Caco-2 (cell line): Measurements from ENCODE around the gene RPLP2. TPM values are rescaled to one million over a fixed set of nuclear protein-coding genes. Genes with fewer than 3 reads are reported as not detected.

Experiments
- BruUV-seq: library from RNA; stranded (reverse); fragments of 400-500 nt; replicated peaks from 2 replicates; lab custom pipeline; 2021; lab: Mats Ljungman, UMichigan
- CTCF ChIA-PET: fragments of 300-600 bp; sonication (Branson Sonifier 250); formaldehyde crosslinking; loops from one replicate; lab custom pipeline; 2022; ENCODE audit warnings: antibody characterized with exemption; lab: Charles Lee
- POLR2A ChIA-PET: fragments of 300-600 bp; sonication (Branson Sonifier 250); formaldehyde crosslinking; loops from one replicate; lab custom pipeline; 2022; ENCODE audit warnings: antibody characterized with exemption; lab: Charles Lee
- DNase-seq, 2 experiments: peaks; one replicate each; pipeline versions ENCODE4 v3.0.0 to v3.0.0-alpha.2; 2020 to 2022
- H3K27me3 ChIP-seq: replicated peaks from 2 replicates; pipeline ENCODE4 v1.6.0; 2011; ENCODE audit warnings: low read length; ENCODE audit not compliant: control insufficient read depth, insufficient read depth
- H3K36me3 ChIP-seq: 2 replicates; pipeline ENCODE4 v1.5.1; 2011; ENCODE audit warnings: low read length; ENCODE audit not compliant: control insufficient read depth, insufficient read depth
- H3K4me1 ChIP-seq: fragments of 250-450 bp; sonication (Bioruptor Pico); 2 replicates; pipeline ENCODE4 v1.5.1; 2020; ENCODE audit warnings: mild to moderate bottlenecking
- H3K4me3 ChIP-seq: 2 replicates; pipeline ENCODE4 v1.5.1; 2011; ENCODE audit warnings: low read depth, mild to moderate bottlenecking, control low read depth, low read length
- H3K9me3 ChIP-seq: fragments of 250-450 bp; sonication (Bioruptor Pico); 2 replicates; pipeline ENCODE4 v1.5.1; 2020; ENCODE audit warnings: mild to moderate bottlenecking, moderate library complexity
- H3K27ac Mint-ChIP-seq: one replicate; pipeline ENCODE4 v1.8.0; 2022; ENCODE audit warnings: mixed read lengths; ENCODE audit not compliant: unreplicated experiment
- H3K27me3 Mint-ChIP-seq: one replicate; pipeline ENCODE4 v1.8.0; 2022; ENCODE audit warnings: mixed read lengths; ENCODE audit not compliant: insufficient read depth, unreplicated experiment
- H3K36me3 Mint-ChIP-seq: one replicate; pipeline ENCODE4 v1.8.0; 2022; ENCODE audit warnings: mild to moderate bottlenecking, mixed read lengths; ENCODE audit not compliant: insufficient read depth, unreplicated experiment
- H3K4me1 Mint-ChIP-seq: one replicate; pipeline ENCODE4 v1.8.0; 2022; ENCODE audit warnings: low read depth, mixed read lengths; ENCODE audit not compliant: unreplicated experiment
- H3K4me3 Mint-ChIP-seq: one replicate; pipeline ENCODE4 v1.8.0; 2022; ENCODE audit warnings: mild to moderate bottlenecking, moderate library complexity, mixed read lengths; ENCODE audit not compliant: unreplicated experiment
- H3K9me3 Mint-ChIP-seq: one replicate; pipeline ENCODE4 v1.8.0; 2022; ENCODE audit warnings: mixed read lengths; ENCODE audit not compliant: unreplicated experiment
- CTCF ChIP-seq, 2 experiments: fragments of 200-600 bp in 1 of 2; IDR thresholded peaks; 1 replicate in 1 of 2; 2 replicates in 1 of 2; pipeline versions ENCODE4 v1.5.1 to v1.8.0; 2011 to 2022; ENCODE audit warnings: antibody characterized with exemption in 1 of 2, control low read depth in 1 of 2, inconsistent platforms in 1 of 2, low read depth in 1 of 2, low read length in 1 of 2, mild to moderate bottlenecking in 1 of 2, moderate library complexity in 1 of 2; ENCODE audit not compliant: insufficient read depth in 1 of 2, severe bottlenecking in 1 of 2, unreplicated experiment in 1 of 2
- intact Hi-C: fragments of 100-400 bp; cut with micrococcal nuclease; formaldehyde crosslinking; loops from one replicate; pipeline ENCODE4 v1.10.0; 2022; ENCODE audit not compliant: unreplicated experiment
- total RNA-seq: library from RNA; stranded (reverse); gene quantifications from 2 replicates; pipeline ENCODE4 v1.2.3, GENCODE V29; 2022

Gene RPLP2
- total RNA-seq, 1 experiment from 2014 or later: 2,622 TPM

GRCh38 chr11:802693-803466, 6.9 kb upstream of the RPLP2 start:
- no peaks in the 10 kb centered on the region for H3K36me3 ChIP-seq
- Mint-ChIP-seq H3K27ac (no peak overlapping the region), H3K9me3 (no peaks in the 10 kb centered on the region), H3K27me3 (no peaks in the 10 kb centered on the region), H3K36me3 (peaks cover 25% of the 10 kb centered on the region), H3K4me3 (peak overlapping the region; percentile 33), H3K4me1 (no peaks in the 10 kb centered on the region)
- TF ChIP-seq CTCF (IDR thresholded peaks at IDR 0.05; ENCODE audit: insufficient read depth in 1 of 2, low read depth in 1 of 2, low read length in 1 of 2, severe bottlenecking in 1 of 2, unreplicated experiment in 1 of 2): no peak
- no peak overlapping the region for H3K4me3 ChIP-seq
- no peaks in the 10 kb centered on the region for H3K27me3 ChIP-seq
- BruUV-seq: no TSS peak
- H3K9me3 ChIP-seq: no peaks in the 10 kb centered on the region
- intact Hi-C loops: no loop called here
- ChIA-PET CTCF (no interaction called here), POLR2A (no interaction called here)
- peaks cover 14% of the 10 kb centered on the region; the same call in 1 of the 2 replicates for H3K4me1 ChIP-seq
- DNase-seq: no peak

GRCh38 chr11:803467-803742, 6.4 kb upstream of the RPLP2 start:
- no peak overlapping the region for H3K4me3 ChIP-seq
- peaks cover 14% of the 10 kb centered on the region; the same call in 1 of the 2 replicates for H3K4me1 ChIP-seq
- no peak for DNase-seq
- H3K9me3 Mint-ChIP-seq: no peaks in the 10 kb centered on the region
- no peaks in the 10 kb centered on the region for H3K27me3 Mint-ChIP-seq
- no peak for TF ChIP-seq CTCF (IDR thresholded peaks at IDR 0.05; ENCODE audit: insufficient read depth in 1 of 2, low read depth in 1 of 2, low read length in 1 of 2, severe bottlenecking in 1 of 2, unreplicated experiment in 1 of 2)
- POLR2A ChIA-PET: no interaction called here
- H3K27ac Mint-ChIP-seq: no peak overlapping the region
- H3K4me1 Mint-ChIP-seq: no peaks in the 10 kb centered on the region
- no peaks in the 10 kb centered on the region for H3K36me3 ChIP-seq
- intact Hi-C loops: no loop called here
- BruUV-seq: no TSS peak
- peaks cover 25% of the 10 kb centered on the region for H3K36me3 Mint-ChIP-seq
- no peaks in the 10 kb centered on the region for H3K27me3 ChIP-seq
- H3K9me3 ChIP-seq: no peaks in the 10 kb centered on the region
- peak overlapping the region; percentile 74 for H3K4me3 Mint-ChIP-seq
- CTCF ChIA-PET: no interaction called here

- no peak for DNase-seq
- Mint-ChIP-seq H3K27ac (no peak overlapping the region), H3K4me3 (peak overlapping the region; percentile 74), H3K4me1 (no peaks in the 10 kb centered on the region), H3K27me3 (no peaks in the 10 kb centered on the region), H3K36me3 (peaks cover 27% of the 10 kb centered on the region), H3K9me3 (no peaks in the 10 kb centered on the region)
- no peaks in the 10 kb centered on the region for H3K36me3 ChIP-seq
- no peaks in the 10 kb centered on the region for H3K9me3 ChIP-seq
- intact Hi-C loops: no loop called here
- ChIA-PET POLR2A (interaction anchor here (0.7 kb wide), 1 partner anchor 228 kb away, joined by 4 read pairs; the partner anchor contains the start of gene PHRF1), CTCF (no interaction called here)
- BruUV-seq: no TSS peak
- H3K27me3 ChIP-seq: no peaks in the 10 kb centered on the region
- no peak for TF ChIP-seq CTCF (IDR thresholded peaks at IDR 0.05; ENCODE audit: insufficient read depth in 1 of 2, low read depth in 1 of 2, low read length in 1 of 2, severe bottlenecking in 1 of 2, unreplicated experiment in 1 of 2)
- peak overlapping the region; percentile 75 for H3K4me3 ChIP-seq
- peaks cover 14% of the 10 kb centered on the region; the same call in 1 of the 2 replicates for H3K4me1 ChIP-seq
These were observed 5.8 kb upstream of the RPLP2 start for GRCh38 chr11:803770-804598.
